K562 (cell line): Measurements from ENCODE around the gene DUSP28. TPM values are rescaled to one million over a fixed set of nuclear protein-coding genes. Genes with fewer than 3 reads are reported as not detected.

Experiments
- ATF7 ChIP-seq: fragments of 450-650 bp; IDR thresholded peaks from 2 replicates; pipeline ENCODE4 v1.7.1; 2014; ENCODE audit warnings: mild to moderate bottlenecking, moderate library complexity
- ELF2 ChIP-seq: fragments of 250-450 bp; sonication (Bioruptor Pico); IDR thresholded peaks from 2 replicates; pipeline ENCODE4 v1.5.0; 2021; ENCODE audit warnings: mild to moderate bottlenecking
- EP300 ChIP-seq: IDR thresholded peaks from 2 replicates; pipeline ENCODE4 v1.6.1; 2012; ENCODE audit warnings: low read length, improper control_type of control experiment
- FIP1L1 ChIP-seq: fragments of 200-400 bp; formaldehyde crosslinking; IDR thresholded peaks from 2 replicates; pipeline ENCODE4 v1.6.1; 2018; ENCODE audit warnings: mild to moderate bottlenecking, low read depth, low read length; ENCODE audit not compliant: poor library complexity, severe bottlenecking
- HCFC1 ChIP-seq: IDR thresholded peaks from 2 replicates; pipeline ENCODE4 v1.6.1; 2012; ENCODE audit warnings: low read depth, low read length, improper control_type of control experiment
- HDAC1 ChIP-seq, 2 experiments: fragments of 450-650 bp; IDR thresholded peaks; 2 replicates each; pipeline ENCODE4 v1.6.1; 2016 to 2017; ENCODE audit warnings: inconsistent platforms in 1 of 2, mild to moderate bottlenecking in 1 of 2, moderate library complexity in 1 of 2
- JUN ChIP-seq, 2 experiments: sonication (generic) in 1 of 2; formaldehyde crosslinking in 1 of 2; IDR thresholded peaks; 2 replicates each; pipeline versions ENCODE4 v1.6.1 to v1.8.0; 2012 to 2022; ENCODE audit warnings: borderline replicate concordance in 2 of 2, mild to moderate bottlenecking in 2 of 2, improper control_type of control experiment in 1 of 2, low read depth in 1 of 2, low read length in 1 of 2, missing genetic modification reagents in 1 of 2
- KAT7 ChIP-seq: sonication (generic); formaldehyde crosslinking; IDR thresholded peaks from 2 replicates; pipeline ENCODE4 v1.8.0; 2022; ENCODE audit warnings: missing genetic modification reagents, mild to moderate bottlenecking, borderline replicate concordance
- L3MBTL2 ChIP-seq: fragments of 450-650 bp; IDR thresholded peaks from 2 replicates; pipeline ENCODE4 v1.6.1; 2016; ENCODE audit warnings: mild to moderate bottlenecking, moderate library complexity
- NBN ChIP-seq: fragments of 450-650 bp; IDR thresholded peaks from 2 replicates; pipeline ENCODE4 v1.6.1; 2016; ENCODE audit warnings: low read depth, mild to moderate bottlenecking
- PHB2 ChIP-seq: fragments of 450-650 bp; IDR thresholded peaks from 2 replicates; pipeline ENCODE4 v1.6.1; 2017; ENCODE audit warnings: low read depth
- POLR2AphosphoS5 ChIP-seq: IDR thresholded peaks from 2 replicates; pipeline ENCODE4 v1.6.1; 2011; ENCODE audit warnings: mild to moderate bottlenecking, low read depth, low read length, moderate library complexity; ENCODE audit not compliant: control insufficient read depth, insufficient read depth
- PRMT5 ChIP-seq: sonication (generic); formaldehyde crosslinking; IDR thresholded peaks from 2 replicates; pipeline ENCODE4 v1.5.0; 2020; ENCODE audit warnings: missing genetic modification reagents
- RBM34 ChIP-seq: fragments of 200-400 bp; formaldehyde crosslinking; IDR thresholded peaks from 2 replicates; pipeline ENCODE4 v1.6.1; 2018; ENCODE audit warnings: low read length, borderline replicate concordance; ENCODE audit not compliant: insufficient read depth
- RCOR1 ChIP-seq, 2 experiments: IDR thresholded peaks; 2 replicates each; pipeline ENCODE4 v1.6.1; 2012; ENCODE audit warnings: low read depth in 2 of 2, low read length in 2 of 2, borderline replicate concordance in 1 of 2, improper control_type of control experiment in 1 of 2
- TAF9B ChIP-seq: fragments of 450-650 bp; IDR thresholded peaks from 2 replicates; pipeline ENCODE4 v1.6.1; 2018; ENCODE audit warnings: mild to moderate bottlenecking; ENCODE audit not compliant: partially characterized antibody
- TCF3 ChIP-seq: sonication (generic); formaldehyde crosslinking; IDR thresholded peaks from 2 replicates; pipeline ENCODE4 v1.4.0; 2020; ENCODE audit warnings: mild to moderate bottlenecking, missing genetic modification reagents
- TEAD1 ChIP-seq, 2 experiments: fragments of 450-650 bp in 1 of 2; sonication (generic) in 1 of 2; formaldehyde crosslinking; IDR thresholded peaks; 2 replicates each; pipeline versions ENCODE4 v1.4.0 to v1.8.0; 2020 to 2022; ENCODE audit warnings: mild to moderate bottlenecking in 2 of 2, missing genetic modification reagents in 1 of 2
- TEAD4 ChIP-seq, 2 experiments: sonication (generic) in 1 of 2; formaldehyde crosslinking in 1 of 2; IDR thresholded peaks; 2 replicates each; pipeline versions ENCODE4 v1.6.1 to v1.8.0; 2012 to 2022; ENCODE audit warnings: borderline replicate concordance in 1 of 2, inconsistent platforms in 1 of 2, low read length in 1 of 2, mild to moderate bottlenecking in 1 of 2, missing genetic modification reagents in 1 of 2
- TFAM ChIP-seq: fragments of 250-450 bp; sonication (Bioruptor Pico); conservative IDR thresholded peaks from 2 replicates; pipeline ENCODE4 v1.5.0; 2021; ENCODE audit warnings: mild to moderate bottlenecking, moderate library complexity
- TRIM24 ChIP-seq, 2 experiments: fragments of 450-650 bp; IDR thresholded peaks; 2 replicates each; pipeline ENCODE4 v1.6.1; 2016
- U2AF2 ChIP-seq: fragments of 200-400 bp; formaldehyde crosslinking; optimal IDR thresholded peaks from 2 replicates; pipeline ENCODE3; 2017; ENCODE audit warnings: low read depth, mild to moderate bottlenecking, low read length
- USF1 ChIP-seq: sonication (generic); formaldehyde crosslinking; IDR thresholded peaks from 2 replicates; pipeline ENCODE4 v1.9.0; 2022; ENCODE audit warnings: mild to moderate bottlenecking, missing genetic modification reagents
- YY1 ChIP-seq, 3 experiments: IDR thresholded peaks; 2 replicates each; pipeline ENCODE4 v1.6.1; 2011; ENCODE audit warnings: low read length in 2 of 3, mild to moderate bottlenecking in 2 of 3, moderate library complexity in 2 of 3, borderline replicate concordance in 1 of 3, control low read depth in 1 of 3, low read depth in 1 of 3; ENCODE audit not compliant: insufficient read depth in 3 of 3, insufficient replicate concordance in 2 of 3, control insufficient read depth in 1 of 3, insufficient read length in 1 of 3; ENCODE audit errors: extremely low read depth in 1 of 3
- ZNF146 ChIP-seq: IDR thresholded peaks from one replicate; pipeline ENCODE4 v1.6.1; 2018; ENCODE audit warnings: missing compliant biosample characterization; ENCODE audit not compliant: unreplicated experiment
- ZNF324 ChIP-seq: fragments of 250-450 bp; sonication (Bioruptor Pico); IDR thresholded peaks from 2 replicates; pipeline ENCODE4 v1.4.0; 2020; ENCODE audit warnings: mild to moderate bottlenecking
- polyA plus RNA-seq, 8 experiments: library from polyadenylated mRNA; depleted of rRNA in 4 of 8; stranded (reverse) in 5 of 8; unstranded in 3 of 8; fragments of >200 nt; fragmentation: Nextera tagmentation in 2 of 8; fragmentation: Illumina TruSeq in 1 of 8; extraction: Ambion mirVana in 2 of 8; extraction: Trizol in 1 of 8; gene quantifications; 2 replicates each; pipeline versions ENCODE4 v1.2.1 to v1.2.3, GENCODE V29; 2011 to 2014; ENCODE audit warnings: inconsistent platforms in 1 of 8, missing spikeins in 1 of 8
- total RNA-seq, 7 experiments: library from RNA; depleted of rRNA in 6 of 7; stranded (reverse); fragments of >200 nt in 6 of 7; fragmentation: Illumina TruSeq in 2 of 7; extraction: Trizol in 2 of 7; gene quantifications; 2 replicates each; pipeline versions ENCODE4 v1.2.1 to v1.2.3, GENCODE V29; 2011 to 2021; ENCODE audit warnings: low replicate concordance in 1 of 7
- TF ChIP-seq, protein P1 (sequence below): fragments of 450-650 bp; formaldehyde crosslinking; IDR thresholded peaks from 2 replicates; pipeline ENCODE4 v1.4.0; 2020; ENCODE audit warnings: mild to moderate bottlenecking, mixed read lengths

Gene DUSP28
- total and polyA plus RNA-seq, 9 of the 15 experiments (the other 6 are each of a cell fraction or from before 2014, with no cell fraction given): 2.8 to 8.1 (median 4.2) TPM

GRCh38 chr2:240584486-240585031 is 24.4 kb downstream of the DUSP28 start (continued):
- TF ChIP-seq POLR2AphosphoS5 (0 out of 2 replicates have a peak, but pooled peaks have one; percentile 37), TRIM24 (IDR thresholded peaks at IDR 0.05) (no peak), TEAD4 (IDR thresholded peaks at IDR 0.05; ENCODE audit: low read length) (peak; percentile 53; the same call in 1 of the 2 replicates), TEAD4 (CRISPR knock-in tag; IDR thresholded peaks at IDR 0.05; ENCODE audit: borderline replicate concordance) (no peak), ELF2 (no peak), JUN (IDR thresholded peaks at IDR 0.05; ENCODE audit: borderline replicate concordance, low read depth, low read length) (0 out of 2 replicates have a peak, but pooled peaks have one; percentile 16), JUN (CRISPR knock-in tag; IDR thresholded peaks at IDR 0.05; ENCODE audit: borderline replicate concordance) (no peak), HDAC1 (IDR thresholded peaks at IDR 0.05) (no peak), HCFC1 (no peak), ATF7 (peak; percentile 45; the same call in 1 of the 2 replicates), PRMT5 (CRISPR knock-in tag) (no peak), RCOR1 (IDR thresholded peaks at IDR 0.05; ENCODE audit: borderline replicate concordance in 1 of 2, low read depth in 2 of 2, low read length in 2 of 2) (0 out of 4 replicates have a peak, but pooled peaks of 1 of the 2 experiments have one; percentile 8), TCF3 (peak; percentile 41; the same call in 1 of the 2 replicates), KAT7 (CRISPR knock-in tag) (no peak), TAF9B (peak; percentile 23), RBM34 (no peak), YY1 (IDR thresholded peaks at IDR 0.05; ENCODE audit: borderline replicate concordance in 1 of 3, control insufficient read depth in 1 of 3, extremely low read depth in 1 of 3, insufficient read depth in 3 of 3, insufficient read length in 1 of 3, insufficient replicate concordance in 2 of 3, low read depth in 1 of 3, low read length in 2 of 3) (peak in 1 of 3 experiments; percentile 10), TFAM (no peak), ZNF146 (no peak), L3MBTL2 (peak; percentile 93), FIP1L1 (no peak), NBN (no peak), ZNF324 (CRISPR knock-in tag) (no peak), TEAD1 (CRISPR knock-in tag; IDR thresholded peaks at IDR 0.05) (no peak), EP300 (peak; percentile 39; the same call in 1 of the 2 replicates), PHB2 (no peak), U2AF2 (no peak), USF1 (CRISPR knock-in tag) (no peak)
- TF ChIP-seq, protein P1, sequence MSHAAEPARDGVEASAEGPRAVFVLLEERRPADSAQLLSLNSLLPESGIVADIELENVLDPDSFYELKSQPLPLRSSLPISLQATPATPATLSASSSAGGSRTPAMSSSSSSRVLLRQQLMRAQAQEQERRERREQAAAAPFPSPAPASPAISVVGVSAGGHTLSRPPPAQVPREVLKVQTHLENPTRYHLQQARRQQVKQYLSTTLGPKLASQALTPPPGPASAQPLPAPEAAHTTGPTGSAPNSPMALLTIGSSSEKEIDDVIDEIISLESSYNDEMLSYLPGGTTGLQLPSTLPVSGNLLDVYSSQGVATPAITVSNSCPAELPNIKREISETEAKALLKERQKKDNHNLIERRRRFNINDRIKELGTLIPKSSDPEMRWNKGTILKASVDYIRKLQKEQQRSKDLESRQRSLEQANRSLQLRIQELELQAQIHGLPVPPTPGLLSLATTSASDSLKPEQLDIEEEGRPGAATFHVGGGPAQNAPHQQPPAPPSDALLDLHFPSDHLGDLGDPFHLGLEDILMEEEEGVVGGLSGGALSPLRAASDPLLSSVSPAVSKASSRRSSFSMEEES (CRISPR knock-in tag): no peak
